Epithelial cell of esophagus (primary cell): ENCODE measurements around the gene L3MBTL4.

Source experiments
- DNase-seq: peaks from one replicate; pipeline ENCODE4 v3.0.0; 2010; ENCODE audit warnings: low read depth
- H3K4me3 ChIP-seq: 2 replicates; pipeline ENCODE4 v1.5.1; 2011; ENCODE audit warnings: mild to moderate bottlenecking, low read length, control low read depth
- CTCF ChIP-seq: IDR thresholded peaks from 2 replicates; pipeline ENCODE4 v1.5.1; 2011; ENCODE audit warnings: low read depth, mild to moderate bottlenecking, low read length, control low read depth, inconsistent platforms; ENCODE audit not compliant: insufficient read depth; ENCODE audit errors: missing control alignments

The L3MBTL4 gene

GRCh38 chr18:6406910-6407470, 7.7 kb downstream of the L3MBTL4 start:
- H3K4me3 ChIP-seq = no peak overlapping the region
- no peak for DNase-seq
- no peak for TF ChIP-seq CTCF

GRCh38 chr18:6406075-6406909, 8.4 kb downstream of the L3MBTL4 start:
- no peak for TF ChIP-seq CTCF
- DNase-seq = peak; percentile 2
- no peak overlapping the region for H3K4me3 ChIP-seq

- TF ChIP-seq CTCF = no peak
- H3K4me3 ChIP-seq = no peak overlapping the region
- no peak for DNase-seq
Measured at GRCh38 chr18:6405237-6406074, 9.3 kb downstream of the L3MBTL4 start.

- H3K4me3 ChIP-seq = no peak overlapping the region
- DNase-seq = no peak
- TF ChIP-seq CTCF = no peak
Measured at GRCh38 chr18:6404834-6405233, 9.9 kb downstream of the L3MBTL4 start.

GRCh38 chr18:6401687-6402086, 13.0 kb downstream of the L3MBTL4 start:
- DNase-seq = no peak
- no peak for TF ChIP-seq CTCF
- H3K4me3 ChIP-seq = no peak overlapping the region

GRCh38 chr18:6399776-6400175, 14.9 kb downstream of the L3MBTL4 start:
- TF ChIP-seq CTCF = no peak
- no peak for DNase-seq
- no peak overlapping the region for H3K4me3 ChIP-seq
